ENCODE measurements around the gene AVP.

Gene AVP

DNA sequence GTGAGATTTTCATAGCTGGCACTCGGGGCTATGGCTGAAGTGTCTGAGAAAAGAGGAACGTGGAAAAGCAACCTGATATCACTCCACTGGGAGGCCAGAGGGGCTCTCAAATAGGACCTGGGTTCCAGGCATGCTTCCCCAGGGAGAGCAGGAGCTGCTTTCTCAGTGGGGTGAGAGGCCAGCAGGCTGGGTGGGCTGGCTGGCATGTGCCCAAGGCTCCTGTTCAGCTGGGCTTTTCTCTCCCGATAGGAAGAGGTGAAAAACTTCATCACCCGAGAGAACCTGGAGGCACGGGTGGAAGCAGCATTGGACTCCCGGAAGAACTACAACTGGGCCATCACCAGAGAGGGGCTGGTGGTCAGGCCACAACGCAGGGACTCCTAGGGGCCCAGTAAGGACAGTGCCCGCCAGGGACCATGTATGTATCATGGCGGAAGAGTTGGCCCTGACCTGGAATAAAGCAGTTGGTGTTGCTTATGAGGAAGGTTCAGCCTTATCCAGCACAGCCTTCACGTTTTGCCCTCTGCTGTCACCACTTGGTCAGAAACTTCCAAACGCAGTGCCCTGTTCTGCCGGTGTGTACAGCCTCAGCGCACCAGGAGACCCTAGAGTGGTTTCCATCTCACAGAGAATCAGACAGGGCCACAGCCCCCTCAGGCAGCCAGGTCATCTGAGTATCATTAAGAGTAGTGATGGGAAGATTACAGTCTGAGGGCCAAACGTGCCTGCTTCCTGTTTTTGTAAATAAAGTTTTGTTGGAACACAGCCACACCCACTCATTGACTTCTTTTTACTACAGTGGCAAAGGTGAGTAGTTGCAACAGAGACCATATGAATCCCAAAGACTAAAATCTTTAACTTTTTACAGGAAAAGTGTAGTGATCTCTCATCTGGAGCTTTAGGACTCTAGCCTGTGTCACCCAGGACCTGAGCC lies 36.8 kb downstream of the AVP start:
- DNase-seq, result no peak

DNA sequence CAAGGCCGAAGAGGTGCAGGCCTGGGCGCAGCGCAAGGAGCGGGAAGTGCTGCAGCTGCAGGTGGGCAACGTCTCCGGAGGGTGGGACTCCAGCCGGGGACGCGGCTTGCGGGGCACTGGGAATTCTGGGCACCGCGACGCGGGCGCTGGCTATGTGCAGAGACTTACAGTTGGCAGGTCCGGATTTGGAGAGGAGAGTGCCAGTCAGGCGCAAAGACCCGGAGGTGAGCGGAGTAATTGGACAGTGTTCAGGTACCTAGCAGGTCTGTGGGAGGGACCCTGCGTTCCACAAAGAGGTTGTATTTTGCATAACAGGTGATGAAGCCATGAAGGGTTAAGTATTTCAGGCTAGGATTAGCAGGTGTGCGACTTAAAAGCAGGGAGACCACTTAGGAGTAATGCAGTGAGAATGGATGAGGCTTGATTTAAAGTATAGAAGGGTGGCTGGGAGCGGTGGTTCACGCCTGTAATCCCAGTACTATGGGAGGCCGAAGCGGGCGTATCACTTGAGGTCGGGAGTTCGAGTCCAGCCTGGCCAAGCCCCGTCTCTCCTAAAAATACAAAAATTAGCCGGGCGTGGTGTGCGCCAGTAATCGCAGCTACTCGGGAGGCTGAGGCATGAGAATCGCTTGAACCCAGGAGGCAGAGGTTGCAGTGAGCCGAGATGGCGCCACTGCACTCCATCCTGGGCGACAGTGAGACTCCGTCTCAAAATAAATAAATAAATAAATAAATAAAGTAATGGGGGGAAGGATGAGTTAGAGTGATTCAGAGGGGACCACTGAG lies 37.7 kb downstream of the AVP start:
- DNase-seq, result peak; percentile 36

DNA sequence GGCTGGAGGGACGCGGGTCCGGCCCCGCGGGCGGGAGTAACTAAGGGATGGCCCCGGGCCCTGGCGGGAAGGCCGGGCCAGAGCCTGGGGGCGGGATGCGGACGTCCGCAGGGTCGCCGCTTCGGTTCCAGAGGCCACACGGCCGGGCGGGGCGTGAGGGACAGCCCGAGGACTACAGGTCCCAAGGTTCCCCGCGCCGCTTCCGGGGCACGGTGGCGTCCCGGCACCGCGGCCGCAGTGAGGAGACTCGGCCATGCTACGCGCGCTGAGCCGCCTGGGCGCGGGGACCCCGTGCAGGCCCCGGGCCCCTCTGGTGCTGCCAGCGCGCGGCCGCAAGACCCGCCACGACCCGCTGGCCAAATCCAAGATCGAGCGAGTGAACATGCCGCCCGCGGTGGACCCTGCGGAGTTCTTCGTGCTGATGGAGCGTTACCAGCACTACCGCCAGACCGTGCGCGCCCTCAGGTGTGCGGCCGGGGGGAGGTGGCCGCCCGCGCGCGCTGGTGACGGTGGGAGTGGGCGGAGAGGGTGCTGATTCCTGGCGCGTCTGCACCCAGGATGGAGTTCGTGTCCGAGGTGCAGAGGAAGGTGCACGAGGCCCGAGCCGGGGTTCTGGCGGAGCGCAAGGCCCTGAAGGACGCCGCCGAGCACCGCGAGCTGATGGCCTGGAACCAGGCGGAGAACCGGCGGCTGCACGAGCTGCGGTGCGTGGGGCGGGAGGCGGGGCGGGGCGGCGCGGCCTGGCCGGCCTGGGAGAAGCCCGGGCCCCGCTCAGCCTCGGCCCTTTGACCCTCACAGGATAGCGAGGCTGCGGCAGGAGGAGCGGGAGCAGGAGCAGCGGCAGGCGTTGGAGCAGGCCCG lies 38.5 kb downstream of the AVP start, which contains the start of gene MRPS26:
MRPS26 (plus strand) TSS at position 237 of the 861 bp plus-strand sequence; CDS start at position 254, 17 bp downstream.
- DNase-seq, result peak; percentile 90

DNA sequence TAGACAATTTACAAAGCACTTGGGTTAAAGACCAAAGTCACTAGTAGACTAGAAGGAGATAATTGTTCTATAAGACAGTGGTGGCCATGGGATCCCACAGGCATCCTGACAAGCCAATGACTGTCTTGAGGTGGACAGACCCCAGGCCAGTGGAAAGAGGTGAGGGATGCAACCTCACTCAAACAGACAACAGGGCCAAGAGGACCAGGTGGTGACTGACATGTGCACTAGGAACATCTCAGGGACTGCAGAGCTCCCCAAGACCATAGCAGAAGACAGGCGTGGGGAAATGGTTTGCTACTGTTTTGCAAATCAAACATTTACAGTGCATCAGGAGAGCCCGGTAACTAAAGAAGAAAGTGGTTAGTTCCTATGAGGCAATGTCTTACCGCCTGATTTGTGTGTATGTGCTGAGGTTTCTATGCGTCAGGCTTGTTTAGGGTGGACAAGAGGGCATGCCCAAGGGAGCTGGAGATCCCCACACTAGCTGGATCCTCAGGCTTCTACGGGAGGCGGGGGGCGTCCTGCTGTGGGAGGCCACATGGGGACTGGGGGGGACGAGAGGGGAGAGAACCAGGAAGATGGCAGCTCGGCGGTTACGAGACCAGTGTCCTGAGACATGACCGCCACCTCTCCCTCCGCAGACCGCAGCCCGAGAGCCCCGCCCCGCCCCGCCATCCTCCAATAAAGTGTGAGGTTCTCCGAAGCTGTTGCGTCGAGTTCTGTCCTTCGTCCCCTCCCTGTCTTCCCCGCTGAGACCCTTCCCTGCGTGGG lies 39.3 kb downstream of the AVP start:
- no peak for DNase-seq

DNA sequence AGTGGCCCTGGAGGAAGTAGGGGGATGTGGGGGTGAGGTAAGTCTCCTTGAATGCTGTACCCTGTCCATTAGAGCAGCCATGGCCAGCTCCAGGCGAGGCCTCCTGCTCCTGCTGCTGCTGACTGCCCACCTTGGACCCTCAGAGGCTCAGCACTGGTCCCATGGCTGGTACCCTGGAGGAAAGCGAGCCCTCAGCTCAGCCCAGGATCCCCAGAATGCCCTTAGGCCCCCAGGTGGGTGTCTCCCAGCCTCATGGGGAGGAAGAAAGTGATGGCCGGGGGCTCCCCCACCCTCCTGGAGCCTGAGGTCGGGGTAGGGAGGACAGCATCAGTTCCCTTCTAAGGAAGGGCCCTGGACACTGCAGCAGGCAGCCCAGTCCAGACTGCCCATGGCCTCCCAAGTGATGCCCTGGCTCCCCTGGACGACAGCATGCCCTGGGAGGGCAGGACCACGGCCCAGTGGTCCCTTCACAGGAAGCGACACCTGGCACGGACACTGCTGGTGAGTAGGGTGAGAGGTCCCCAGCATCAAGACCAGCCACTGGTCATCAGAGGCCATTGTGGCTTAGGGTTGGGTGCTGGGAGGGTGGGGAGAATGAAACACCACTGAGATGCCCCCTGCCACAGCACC lies 40.1 kb downstream of the AVP start:
- DNase-seq, result no peak

DNA sequence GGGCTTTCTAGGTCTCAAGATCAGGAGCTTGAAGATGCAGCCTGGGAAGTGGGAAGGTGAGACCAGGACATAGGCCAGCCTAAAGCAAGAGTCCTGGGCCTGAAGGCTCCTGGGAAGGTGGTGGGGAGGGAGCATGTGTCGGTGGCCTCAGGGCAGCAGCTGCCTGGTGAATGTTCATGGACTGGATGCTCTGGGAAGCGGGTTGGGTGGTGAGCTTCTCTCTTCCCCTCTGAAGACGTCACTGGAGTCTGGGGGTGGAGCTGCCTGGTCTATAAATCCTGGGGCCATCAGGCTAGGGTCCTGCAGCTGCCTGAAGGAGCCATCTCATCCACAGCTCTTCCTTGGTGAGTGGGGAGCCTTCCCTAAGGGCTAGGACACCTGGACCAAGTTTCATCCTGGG lies 41.2 kb downstream of the AVP start, which contains the start of gene GNRH2:
GNRH2 (plus strand) TSS at position 301 of the 400 bp plus-strand sequence. CDS start 793 bp downstream, outside the sequence.
- no peak for DNase-seq

DNA sequence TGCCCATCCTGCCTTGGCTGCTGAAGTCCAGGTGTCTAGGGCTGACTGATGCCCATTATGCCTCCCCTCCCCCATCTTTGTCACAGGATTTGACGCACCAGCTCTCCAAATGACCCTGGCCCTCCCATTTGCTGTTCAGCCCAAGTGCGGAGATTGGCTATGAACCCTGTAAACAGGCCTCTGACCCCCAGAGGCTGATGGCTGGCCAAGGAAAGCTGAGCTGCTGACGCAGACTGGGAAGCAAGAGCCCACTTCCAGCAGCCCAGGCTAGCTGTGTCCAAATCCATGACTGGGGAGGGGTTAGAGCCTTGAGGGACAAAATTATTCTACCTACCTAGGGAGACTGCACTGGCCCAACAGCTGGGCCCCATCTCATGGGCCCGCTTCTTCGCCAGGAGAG lies 41.9 kb downstream of the AVP start:
- peak; percentile 16 for DNase-seq

DNA sequence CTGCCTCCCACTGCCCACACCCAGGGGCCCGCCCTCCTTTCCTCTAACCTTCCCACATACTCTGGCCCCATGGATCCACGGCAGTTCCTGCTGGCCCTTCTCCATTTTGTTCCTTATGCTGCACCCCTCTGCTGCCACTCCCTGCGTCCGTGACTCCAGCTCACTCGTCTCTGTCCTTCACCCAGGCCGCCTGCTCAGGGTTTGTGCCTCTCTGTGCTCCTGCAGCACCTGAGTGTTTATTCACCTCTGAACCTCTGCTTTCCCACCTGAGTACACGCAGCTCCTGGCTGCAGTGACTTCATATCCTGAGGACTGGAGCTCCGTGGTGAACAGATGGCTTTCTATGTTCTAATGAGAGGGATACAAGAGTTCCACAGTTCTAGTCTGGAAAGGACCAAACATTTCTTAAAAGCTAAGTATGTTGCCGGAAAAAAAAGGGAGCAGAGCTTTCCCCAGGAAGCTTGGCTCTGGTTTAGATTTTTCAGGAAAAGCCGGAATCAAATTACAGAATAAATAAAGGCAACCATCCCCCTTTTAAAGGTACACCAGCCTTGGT lies 42.6 kb downstream of the AVP start:
- DNase-seq, result peak; percentile 18

DNA sequence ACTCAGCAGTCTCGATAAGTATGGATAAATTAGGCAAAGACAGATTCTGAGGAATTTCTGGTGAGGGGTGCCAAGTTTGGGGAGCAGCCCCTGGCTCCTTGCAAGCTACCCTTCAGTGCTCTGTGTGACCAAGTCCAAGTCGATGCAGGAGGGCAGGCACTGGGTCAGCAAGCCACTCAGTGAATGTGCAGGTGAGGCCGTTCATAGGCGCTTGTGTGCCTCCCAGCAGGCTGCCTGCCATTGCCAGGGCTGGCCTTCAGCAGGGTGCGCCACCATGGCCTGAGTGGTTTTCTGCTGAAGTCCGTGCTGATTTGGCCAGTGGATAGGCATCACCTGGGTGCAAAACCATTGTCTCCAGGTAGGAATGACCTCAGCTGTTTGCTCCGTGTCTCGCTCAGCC lies 44.4 kb downstream of the AVP start:
- no peak for DNase-seq

DNA sequence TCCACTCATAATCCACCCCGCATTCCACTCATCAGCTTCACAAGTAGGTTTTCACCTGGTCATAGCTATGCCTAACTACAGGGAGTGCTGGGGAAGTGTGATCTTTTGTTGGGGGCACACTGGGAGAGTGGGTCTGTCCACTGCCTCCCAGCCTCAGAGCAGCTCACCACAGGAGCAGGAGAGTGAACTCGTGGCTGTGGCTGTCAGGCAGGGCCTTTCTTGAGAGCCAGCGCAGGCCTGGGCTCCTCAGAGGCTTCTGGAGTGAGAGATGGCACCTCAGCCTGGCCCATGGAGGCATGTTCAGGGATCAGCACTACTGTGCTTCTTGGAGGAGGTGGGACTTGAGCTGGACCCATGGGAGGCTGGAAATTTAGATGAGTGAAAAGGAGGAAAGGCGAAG lies 45.1 kb downstream of the AVP start:
- no peak for DNase-seq

DNA sequence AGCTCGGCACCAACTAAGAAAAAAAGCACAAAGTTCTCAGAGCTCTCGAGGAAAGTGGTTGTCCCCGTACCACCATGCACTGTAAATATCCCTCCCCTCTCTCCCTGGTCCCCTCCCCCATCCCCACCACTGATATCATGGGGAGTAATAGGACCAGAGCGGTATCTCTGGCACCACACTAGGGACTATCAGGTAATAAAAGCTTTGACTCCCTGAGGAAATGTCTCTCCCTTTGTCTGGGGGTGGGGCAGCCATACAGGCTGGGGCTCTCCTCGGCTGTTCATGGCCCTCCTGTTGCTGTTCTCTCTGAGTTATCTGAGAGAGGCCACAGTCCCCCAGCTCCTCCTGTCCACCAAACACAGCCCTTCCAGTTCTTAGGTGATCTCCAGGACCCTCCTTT lies 46.1 kb downstream of the AVP start:
- no peak for DNase-seq

DNA sequence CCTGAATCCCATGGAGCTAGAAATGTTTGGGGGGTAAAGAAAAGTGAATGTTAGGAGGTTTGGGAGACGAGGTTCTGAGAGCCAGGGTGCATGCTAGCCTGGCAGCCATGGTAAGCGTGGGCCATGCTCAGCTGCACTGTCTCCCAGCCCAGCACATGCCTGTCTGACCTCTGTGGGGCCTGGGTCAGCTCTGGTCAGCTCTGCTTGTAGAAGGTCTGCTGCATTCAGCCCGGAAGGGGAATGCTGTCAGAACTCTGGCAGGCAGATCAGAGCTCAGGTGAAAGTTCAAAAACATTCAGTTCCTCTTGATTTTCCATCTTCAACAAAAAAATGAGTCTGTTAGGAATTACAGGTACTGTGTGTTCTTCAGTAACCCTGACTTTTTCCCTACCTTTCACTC lies 46.9 kb downstream of the AVP start:
- DNase-seq, result no peak

DNA sequence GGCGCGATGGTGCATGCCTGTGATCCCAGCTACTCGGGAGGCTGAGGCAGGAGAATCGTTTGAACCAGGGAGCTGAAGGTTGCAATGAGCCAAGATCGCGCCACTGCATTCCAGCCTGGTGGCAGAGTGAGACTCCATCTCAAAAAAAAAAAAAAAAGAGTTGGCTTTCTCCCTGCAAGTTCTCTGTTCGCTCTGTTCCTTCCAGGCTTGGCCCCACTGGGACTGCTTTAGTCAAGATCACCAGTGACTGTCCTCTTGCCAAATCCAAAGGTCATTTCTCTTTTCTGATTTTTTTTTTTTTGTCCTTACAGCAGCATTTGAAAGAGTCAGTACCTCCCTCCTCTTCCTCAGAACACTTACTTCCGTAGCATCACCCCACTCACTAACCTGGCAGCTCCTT lies 51.9 kb downstream of the AVP start:
- no peak for DNase-seq

Data from NCI-H774 (cell line).